HCT116 (cell line): ENCODE measurements around the gene YWHAG. TPM values are rescaled to one million over a fixed set of nuclear protein-coding genes. Genes with fewer than 3 reads are reported as not detected.

Experiments used
- ATAC-seq: fragments of 200-7000 bp; cut with Tn5 transposase; 2 replicates; pipeline ENCODE4 v1.9.1; 2020; ENCODE audit warnings: mild to moderate bottlenecking, moderate library complexity
- BruUV-seq: library from RNA; stranded (reverse); fragments of 400-500 nt; replicated peaks from 2 replicates; lab custom pipeline; 2021; lab: Mats Ljungman, UMichigan
- CTCF ChIA-PET: fragments of 300-600 bp; sonication (Branson Sonifier 250); formaldehyde crosslinking; loops from one replicate; lab custom pipeline; 2021; ENCODE audit warnings: antibody characterized with exemption; lab: Charles Lee
- POLR2A ChIA-PET: fragments of 300-600, 350-600 bp; sonication (Branson Sonifier 250); formaldehyde crosslinking; loops from one replicate; lab custom pipeline; 2021; ENCODE audit warnings: antibody characterized with exemption; lab: Charles Lee
- RAD21 ChIA-PET, 2 experiments: fragments of 300-600 bp; sonication (Branson Sonifier 250); formaldehyde crosslinking; loops; one replicate each; lab custom pipeline; 2023; ENCODE audit warnings: low total read pairs in 2 of 2; ENCODE audit not compliant: uncharacterized antibody in 2 of 2, unreplicated experiment in 2 of 2, low non-redundant PET in 1 of 2; lab: Charles Lee
- DNase-seq: peaks from one replicate; pipeline ENCODE4 v3.0.0-alpha.2; 2010; ENCODE audit warnings: low read depth, low spot score
- H2AFZ ChIP-seq: fragments of 200-600 bp; shearing (Covaris generic), sonication (generic); 2 replicates; pipeline ENCODE4 v1.6.1; 2017; ENCODE audit warnings: low read depth, mixed run types, mixed read lengths, antibody characterized with exemption, low read length; ENCODE audit not compliant: poor library complexity, severe bottlenecking
- H3K27ac ChIP-seq: 2 replicates; pipeline ENCODE4 v1.5.1; 2012; ENCODE audit warnings: low read depth, low read length
- H3K27me3 ChIP-seq: fragments of 200-600 bp; sonication (generic); 2 replicates; pipeline ENCODE4 v1.6.1; 2016; ENCODE audit warnings: mixed run types, low read length, mixed read lengths; ENCODE audit not compliant: insufficient read depth
- H3K36me3 ChIP-seq, 2 experiments: fragments of 200-500 bp in 1 of 2; fragments of 200-600 bp in 1 of 2; sonication (Bioruptor generic) in 1 of 2; sonication (generic) in 1 of 2; 2 replicates each; pipeline versions ENCODE4 v1.5.1 to v1.6.1; 2014 to 2016; ENCODE audit warnings: low read length in 2 of 2, inconsistent platforms in 1 of 2, mixed read lengths in 1 of 2, mixed run types in 1 of 2; ENCODE audit not compliant: insufficient read depth in 2 of 2, control insufficient read depth in 1 of 2
- H3K4me1 ChIP-seq, 2 experiments: fragments of 200-600 bp in 1 of 2; sonication (generic) in 1 of 2; 2 replicates each; pipeline versions ENCODE4 v1.5.1 to v1.6.1; 2012 to 2017; ENCODE audit warnings: low read length in 2 of 2, inconsistent platforms in 1 of 2, mild to moderate bottlenecking in 1 of 2, mixed read lengths in 1 of 2, mixed run types in 1 of 2, moderate library complexity in 1 of 2; ENCODE audit not compliant: insufficient read depth in 2 of 2, control insufficient read depth in 1 of 2
- H3K4me2 ChIP-seq: fragments of 200-600 bp; sonication (generic); 2 replicates; pipeline ENCODE4 v1.6.1; 2017; ENCODE audit warnings: mixed run types, low read length, mixed read lengths
- H3K4me3 ChIP-seq, 2 experiments: fragments of 200-600 bp in 1 of 2; sonication (generic) in 1 of 2; replicated peaks in 1 of 2; 2 replicates each; pipeline ENCODE4 v1.5.1; 2011 to 2016; ENCODE audit warnings: low read length in 2 of 2, control low read depth in 1 of 2, low read depth in 1 of 2, mild to moderate bottlenecking in 1 of 2, mixed read lengths in 1 of 2, mixed run types in 1 of 2
- H3K79me2 ChIP-seq: fragments of 200-600 bp; sonication (generic); 2 replicates; pipeline ENCODE4 v1.6.1; 2017; ENCODE audit warnings: mild to moderate bottlenecking, mixed run types, low read length, moderate library complexity, mixed read lengths; ENCODE audit not compliant: insufficient read depth
- H3K9ac ChIP-seq: fragments of 200-600 bp; sonication (generic); 2 replicates; pipeline ENCODE4 v1.6.1; 2016; ENCODE audit warnings: low read length, mixed read lengths
- H3K9me2 ChIP-seq: fragments of 200-600 bp; sonication (generic), shearing (Covaris generic); 2 replicates; pipeline ENCODE4 v1.6.1; 2017; ENCODE audit warnings: mixed run types, mild to moderate bottlenecking, moderate library complexity; ENCODE audit not compliant: insufficient read depth
- H3K9me3 ChIP-seq, 2 experiments: fragments of 200-500 bp in 1 of 2; fragments of 200-600 bp in 1 of 2; sonication (Bioruptor generic) in 1 of 2; sonication (generic) in 1 of 2; 2 replicates each; pipeline ENCODE4 v1.6.1; 2014 to 2017; ENCODE audit warnings: low read length in 2 of 2, mixed read lengths in 2 of 2, inconsistent platforms in 1 of 2, low read depth in 1 of 2, mild to moderate bottlenecking in 1 of 2, mixed run types in 1 of 2, moderate library complexity in 1 of 2; ENCODE audit not compliant: control insufficient read depth in 1 of 2, insufficient read depth in 1 of 2
- H4K20me1 ChIP-seq: fragments of 200-600 bp; sonication (generic), shearing (Covaris generic); 2 replicates; pipeline ENCODE4 v1.6.1; 2017; ENCODE audit warnings: mixed run types, mild to moderate bottlenecking, moderate library complexity; ENCODE audit not compliant: insufficient read depth
- EGR1 ChIP-seq: IDR thresholded peaks from 2 replicates; pipeline ENCODE4 v1.6.1; 2012; ENCODE audit warnings: low read depth
- EZH2 ChIP-seq: fragments of 200-600 bp; sonication (generic); IDR thresholded peaks from 2 replicates; pipeline ENCODE4 v1.6.1; 2017; ENCODE audit warnings: antibody characterized with exemption, mixed run types
- FOSL1 ChIP-seq: IDR thresholded peaks from 2 replicates; pipeline ENCODE4 v1.6.1; 2012; ENCODE audit warnings: low read depth
- POLR2AphosphoS5 ChIP-seq: IDR thresholded peaks from 2 replicates; pipeline ENCODE4 v1.6.1; 2011; ENCODE audit warnings: mild to moderate bottlenecking, low read depth, low read length, moderate library complexity
- SIN3A ChIP-seq: IDR thresholded peaks from 2 replicates; pipeline ENCODE4 v1.6.1; 2012; ENCODE audit warnings: low read depth
- SP1 ChIP-seq: IDR thresholded peaks from 2 replicates; pipeline ENCODE4 v1.6.1; 2012; ENCODE audit warnings: low read depth
- TCF7L2 ChIP-seq: IDR thresholded peaks from 2 replicates; pipeline ENCODE4 v1.7.0; 2011; ENCODE audit warnings: borderline replicate concordance, inconsistent platforms; ENCODE audit not compliant: insufficient read depth, insufficient read length; ENCODE audit errors: extremely low read depth
- ZNF274 ChIP-seq: fragments of 200-500 bp; sonication (Bioruptor generic); IDR thresholded peaks from 2 replicates; pipeline ENCODE4 v1.6.1; 2014; ENCODE audit warnings: mild to moderate bottlenecking, low read depth, low read length, inconsistent platforms
- intact Hi-C: fragments of 100-400 bp; cut with micrococcal nuclease; formaldehyde crosslinking; loops from 2 replicates; pipeline ENCODE4 v1.10.0; 2022
- total RNA-seq: library from RNA; stranded (reverse); gene quantifications from one replicate; pipeline ENCODE4 v1.2.1, GENCODE V29; 2021; ENCODE audit not compliant: unreplicated experiment

Gene YWHAG
- total RNA-seq, 1 experiment from 2014 or later: 170 TPM

- H3K79me2 ChIP-seq: no peaks in the 10 kb centered on the region; the same call in 1 of the 2 replicates
- H3K36me3 ChIP-seq: no peaks in the 10 kb centered on the region
- H3K4me1 ChIP-seq: peaks cover 21 to 36% of the 10 kb centered on the region in 2 experiments
- H3K4me2 ChIP-seq: no peak overlapping the region
- H2AFZ ChIP-seq: no peak overlapping the region
- ChIA-PET RAD21 (no interaction called here), CTCF (no interaction called here), POLR2A (no interaction called here)
- no peaks in the 10 kb centered on the region for H3K9me2 ChIP-seq
- DNase-seq (no peak), ATAC-seq (no peak)
- BruUV-seq: no TSS peak
- no peak overlapping the region for H3K4me3 ChIP-seq
- no peak overlapping the region for H3K9ac ChIP-seq
- no peak overlapping the region for H3K27ac ChIP-seq
- no peaks in the 10 kb centered on the region for H3K27me3 ChIP-seq
- H3K9me3 ChIP-seq: no peaks in the 10 kb centered on the region
- no peaks in the 10 kb centered on the region for H4K20me1 ChIP-seq
- TF ChIP-seq TCF7L2 (no peak), FOSL1 (no peak)
- intact Hi-C loops: no loop called here
Measured at GRCh38 chr7:76400248-76400647, 41.5 kb upstream of the YWHAG start.

GRCh38 chr7:76397409-76398183, 38.8 kb upstream of the YWHAG start:
- ChIA-PET CTCF (no interaction called here), POLR2A (no interaction called here), RAD21 (no interaction called here)
- no TSS peak for BruUV-seq
- H3K9me3 ChIP-seq: no peaks in the 10 kb centered on the region
- no peaks in the 10 kb centered on the region for H3K36me3 ChIP-seq
- no peaks in the 10 kb centered on the region for H3K9me2 ChIP-seq
- DNase-seq (no peak), ATAC-seq (peak; percentile 69)
- H3K27me3 ChIP-seq: no peaks in the 10 kb centered on the region
- intact Hi-C loops: no loop called here
- TF ChIP-seq EGR1 (no peak), FOSL1 (no peak), POLR2AphosphoS5 (peak; percentile 71), ZNF274 (no peak), EZH2 (no peak), SP1 (no peak), SIN3A (no peak)
- H3K9ac ChIP-seq: peak overlapping the region; percentile 65
- no peaks in the 10 kb centered on the region for H4K20me1 ChIP-seq
- H3K4me1 ChIP-seq: peaks cover 20 to 44% of the 10 kb centered on the region in 2 experiments
- H3K27ac ChIP-seq: peak overlapping the region; percentile 38; the same call in 1 of the 2 replicates
- H3K4me3 ChIP-seq: peak overlapping the region; percentile 42 to 58
- H3K4me2 ChIP-seq: peak overlapping the region; percentile 86
- H3K79me2 ChIP-seq: no peaks in the 10 kb centered on the region; the same call in 1 of the 2 replicates
- no peak overlapping the region for H2AFZ ChIP-seq
